NCI-H1436 (cell line): Measurements from ENCODE around the gene CXCR5.

Source experiments
- DNase-seq: peaks from one replicate; lab custom pipeline; 2025; lab: John Stamatoyannopoulos, UW

The CXCR5 gene

GRCh38 chr11:118927554-118928100 is 43.9 kb downstream of the CXCR5 start:
- no peak for DNase-seq

- DNase-seq = peak; percentile 88
These were observed 44.6 kb downstream of the CXCR5 start for GRCh38 chr11:118928101-118928869.

- peak; percentile 48 for DNase-seq
These were observed 45.3 kb downstream of the CXCR5 start for GRCh38 chr11:118928870-118929500.

GRCh38 chr11:118929501-118930093 is 45.9 kb downstream of the CXCR5 start:
- DNase-seq = peak; percentile 76

GRCh38 chr11:118930094-118930712 is 46.5 kb downstream of the CXCR5 start:
- DNase-seq = peak; percentile 86

- no peak for DNase-seq
These were observed 47.9 kb downstream of the CXCR5 start for GRCh38 chr11:118931571-118931970.

- DNase-seq = no peak
These were observed 49.8 kb downstream of the CXCR5 start for GRCh38 chr11:118933486-118933885.

- no peak for DNase-seq
These were observed 51.7 kb downstream of the CXCR5 start for GRCh38 chr11:118935376-118935775.

- DNase-seq = no peak
These were observed 55.1 kb downstream of the CXCR5 start for GRCh38 chr11:118938491-118939403.

GRCh38 chr11:118939404-118939915 is 55.8 kb downstream of the CXCR5 start:
- no peak for DNase-seq

GRCh38 chr11:118939953-118940598 is 56.4 kb downstream of the CXCR5 start:
- no peak for DNase-seq

GRCh38 chr11:118947091-118947490 is 63.4 kb downstream of the CXCR5 start:
- DNase-seq = no peak
